HG03066 (cell line): ENCODE measurements around the gene MIDN.
"Not testable (repeated sequence)": the region's sequence is repeated elsewhere in the genome, so short reads cannot be mapped to it uniquely, and the experiment has no call there.

Experiments used
- ATAC-seq: cut with Tn5 transposase; IDR thresholded peaks from one replicate; pipeline ENCODE4 v1.9.1; 2021; ENCODE audit warnings: low read depth; ENCODE audit not compliant: unreplicated experiment

Gene MIDN

GRCh38 chr19:1244693-1245451, 3.5 kb upstream of the MIDN start:
- ATAC-seq = no peak

GRCh38 chr19:1245494-1246264, 2.7 kb upstream of the MIDN start:
- no peak for ATAC-seq

- ATAC-seq = not testable (repeated sequence)
Measured at GRCh38 chr19:1246265-1247087, 1.9 kb upstream of the MIDN start.

GRCh38 chr19:1247748-1248138, 640 bp upstream of the MIDN start:
- ATAC-seq = no peak

GRCh38 chr19:1248786-1249297, 459 bp downstream of the MIDN start:
- no peak for ATAC-seq

- ATAC-seq = peak; percentile 40
Measured at GRCh38 chr19:1249298-1249989, 1.1 kb downstream of the MIDN start.

GRCh38 chr19:1249990-1250436, 1.6 kb downstream of the MIDN start:
- ATAC-seq = no peak

- no peak for ATAC-seq
Measured at GRCh38 chr19:1250437-1251260, 2.3 kb downstream of the MIDN start.

GRCh38 chr19:1251330-1252220, 3.2 kb downstream of the MIDN start:
- no peak for ATAC-seq

GRCh38 chr19:1252221-1252820, 3.9 kb downstream of the MIDN start:
- ATAC-seq = no peak

- no peak for ATAC-seq
Measured at GRCh38 chr19:1252821-1253513, 4.6 kb downstream of the MIDN start.

- ATAC-seq = no peak
Measured at GRCh38 chr19:1253514-1254080, 5.2 kb downstream of the MIDN start.

GRCh38 chr19:1254081-1254527, 5.7 kb downstream of the MIDN start:
- ATAC-seq = no peak

- no peak for ATAC-seq
Measured at GRCh38 chr19:1254530-1255185, 6.3 kb downstream of the MIDN start.

GRCh38 chr19:1255186-1256161, 7.1 kb downstream of the MIDN start:
- ATAC-seq = no peak
